ENCODE data around the gene TECRL. TPM values are rescaled to one million over a fixed set of nuclear protein-coding genes. Genes with fewer than 3 reads are reported as not detected.

The TECRL gene
- total RNA-seq, 1 experiment from 2014 or later, result not detected

DNA sequence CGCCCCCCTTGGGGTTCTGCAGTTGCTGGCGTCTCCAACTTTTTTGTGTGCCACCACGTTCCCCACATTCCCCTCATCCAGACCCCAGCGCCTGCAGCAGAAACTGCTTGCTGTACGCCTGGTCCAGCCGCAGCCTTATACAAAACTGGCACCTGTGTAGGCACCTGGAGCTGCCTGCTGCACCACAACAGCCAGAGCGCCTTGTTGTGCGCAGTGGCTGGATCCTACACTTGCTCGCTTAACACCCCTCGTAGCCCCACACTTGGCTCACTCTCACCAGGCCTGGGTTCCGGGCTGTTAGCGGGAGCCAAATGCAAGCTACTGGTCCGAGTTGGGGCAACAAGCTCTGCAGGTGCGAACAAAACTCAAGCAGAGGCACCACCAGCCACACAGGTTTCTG lies 136.8 kb downstream of the TECRL start (continued):
- no peak for TF ChIP-seq SP1 (IDR thresholded peaks at IDR 0.05; ENCODE audit: low read depth)
- TF ChIP-seq EZH2 (IDR thresholded peaks at IDR 0.05), result no peak
- no peak for TF ChIP-seq SIN3A (IDR thresholded peaks at IDR 0.05; ENCODE audit: low read depth)
- TF ChIP-seq, protein P1, sequence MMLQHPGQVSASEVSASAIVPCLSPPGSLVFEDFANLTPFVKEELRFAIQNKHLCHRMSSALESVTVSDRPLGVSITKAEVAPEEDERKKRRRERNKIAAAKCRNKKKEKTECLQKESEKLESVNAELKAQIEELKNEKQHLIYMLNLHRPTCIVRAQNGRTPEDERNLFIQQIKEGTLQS (IDR thresholded peaks at IDR 0.05), result no peak
- TF ChIP-seq JUND (IDR thresholded peaks at IDR 0.05), result no peak
- no peak for TF ChIP-seq ZNF274 (IDR thresholded peaks at IDR 0.05; ENCODE audit: low read depth, low read length)
- TF ChIP-seq SRF (IDR thresholded peaks at IDR 0.05; ENCODE audit: low read depth), result no peak
- TF ChIP-seq RAD21 (IDR thresholded peaks at IDR 0.05; ENCODE audit: low read depth), result no peak
- no peak for TF ChIP-seq EGR1 (IDR thresholded peaks at IDR 0.05; ENCODE audit: low read depth)
- no peak for TF ChIP-seq ELF1 (IDR thresholded peaks at IDR 0.05; ENCODE audit: borderline replicate concordance, low read depth)

DNA sequence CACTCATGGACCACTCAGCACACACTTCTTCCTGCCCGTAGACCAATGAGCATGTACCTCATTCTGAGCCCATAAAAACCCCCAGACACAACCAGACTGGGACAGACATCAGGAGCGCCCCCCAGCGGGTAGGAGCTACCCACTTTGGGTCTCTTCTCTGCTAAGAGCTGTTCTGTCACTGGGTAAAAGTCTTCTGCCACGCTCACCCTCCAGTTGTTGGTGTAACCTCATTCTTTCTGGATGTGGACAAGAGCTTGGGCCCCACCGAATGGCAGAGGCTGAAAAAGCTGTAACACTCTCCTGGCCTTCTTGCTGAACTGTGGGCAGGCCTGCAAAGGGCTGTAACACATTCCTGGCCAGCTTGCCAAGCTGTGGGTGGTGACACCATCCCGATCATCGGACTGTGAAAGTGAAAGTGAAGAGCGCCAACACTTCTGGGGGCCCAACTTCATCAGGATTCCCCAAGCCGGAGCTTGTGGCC lies 137.6 kb downstream of the TECRL start:
- no peaks in the 10 kb centered on the region for H3K4me1 ChIP-seq (ENCODE audit: control insufficient read depth in 1 of 2, insufficient read depth in 2 of 2, low read length in 2 of 2)
- ChIA-PET POLR2A (no interaction called here), CTCF (no interaction called here), RAD21 (ENCODE audit: low non-redundant PET in 1 of 2, low total read pairs in 2 of 2, uncharacterized antibody in 2 of 2, unreplicated experiment in 2 of 2) (no interaction called here)
- no peaks in the 10 kb centered on the region for H4K20me1 ChIP-seq (ENCODE audit: insufficient read depth)
- no peak overlapping the region for H3K4me3 ChIP-seq (replicated peaks in 1 of 2; ENCODE audit: low read depth in 1 of 2, low read length in 2 of 2)
- peaks cover 0 to 7% of the 10 kb centered on the region in 2 experiments; a peak in 1 of 4 replicates for H3K9me3 ChIP-seq (ENCODE audit: control insufficient read depth in 1 of 2, insufficient read depth in 1 of 2, low read depth in 1 of 2, low read length in 2 of 2)
- BruUV-seq (replicated peaks), result no TSS peak
- no peaks in the 10 kb centered on the region for H3K79me2 ChIP-seq (ENCODE audit: insufficient read depth, low read length)
- no peaks in the 10 kb centered on the region for H3K36me3 ChIP-seq (ENCODE audit: control insufficient read depth in 1 of 2, insufficient read depth in 2 of 2, low read length in 2 of 2)
- H3K27ac ChIP-seq (ENCODE audit: low read depth, low read length), result no peak overlapping the region
- DNase-seq (ENCODE audit: low read depth, low spot score) (no peak), ATAC-seq (no peak)
- no peak overlapping the region for H3K4me2 ChIP-seq (ENCODE audit: low read length)
- H3K9ac ChIP-seq (ENCODE audit: low read length), result no peak overlapping the region
- H2AFZ ChIP-seq (ENCODE audit: low read depth, low read length, poor library complexity, severe bottlenecking), result no peak overlapping the region
- no peaks in the 10 kb centered on the region for H3K9me2 ChIP-seq (ENCODE audit: insufficient read depth)
- H3K27me3 ChIP-seq (ENCODE audit: insufficient read depth, low read length), result no peaks in the 10 kb centered on the region
- intact Hi-C loops (cut with micrococcal nuclease), result no loop called here
- TF ChIP-seq, protein P2, sequence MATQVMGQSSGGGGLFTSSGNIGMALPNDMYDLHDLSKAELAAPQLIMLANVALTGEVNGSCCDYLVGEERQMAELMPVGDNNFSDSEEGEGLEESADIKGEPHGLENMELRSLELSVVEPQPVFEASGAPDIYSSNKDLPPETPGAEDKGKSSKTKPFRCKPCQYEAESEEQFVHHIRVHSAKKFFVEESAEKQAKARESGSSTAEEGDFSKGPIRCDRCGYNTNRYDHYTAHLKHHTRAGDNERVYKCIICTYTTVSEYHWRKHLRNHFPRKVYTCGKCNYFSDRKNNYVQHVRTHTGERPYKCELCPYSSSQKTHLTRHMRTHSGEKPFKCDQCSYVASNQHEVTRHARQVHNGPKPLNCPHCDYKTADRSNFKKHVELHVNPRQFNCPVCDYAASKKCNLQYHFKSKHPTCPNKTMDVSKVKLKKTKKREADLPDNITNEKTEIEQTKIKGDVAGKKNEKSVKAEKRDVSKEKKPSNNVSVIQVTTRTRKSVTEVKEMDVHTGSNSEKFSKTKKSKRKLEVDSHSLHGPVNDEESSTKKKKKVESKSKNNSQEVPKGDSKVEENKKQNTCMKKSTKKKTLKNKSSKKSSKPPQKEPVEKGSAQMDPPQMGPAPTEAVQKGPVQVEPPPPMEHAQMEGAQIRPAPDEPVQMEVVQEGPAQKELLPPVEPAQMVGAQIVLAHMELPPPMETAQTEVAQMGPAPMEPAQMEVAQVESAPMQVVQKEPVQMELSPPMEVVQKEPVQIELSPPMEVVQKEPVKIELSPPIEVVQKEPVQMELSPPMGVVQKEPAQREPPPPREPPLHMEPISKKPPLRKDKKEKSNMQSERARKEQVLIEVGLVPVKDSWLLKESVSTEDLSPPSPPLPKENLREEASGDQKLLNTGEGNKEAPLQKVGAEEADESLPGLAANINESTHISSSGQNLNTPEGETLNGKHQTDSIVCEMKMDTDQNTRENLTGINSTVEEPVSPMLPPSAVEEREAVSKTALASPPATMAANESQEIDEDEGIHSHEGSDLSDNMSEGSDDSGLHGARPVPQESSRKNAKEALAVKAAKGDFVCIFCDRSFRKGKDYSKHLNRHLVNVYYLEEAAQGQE (IDR thresholded peaks at IDR 0.05; ENCODE audit: low read depth), result no peak
- TF ChIP-seq, protein P1 (IDR thresholded peaks at IDR 0.05), result no peak
- no peak for TF ChIP-seq JUND (IDR thresholded peaks at IDR 0.05)
- no peak for TF ChIP-seq POLR2A (IDR thresholded peaks at IDR 0.05; ENCODE audit: borderline replicate concordance, extremely low read depth, insufficient read depth, insufficient read length)
- TF ChIP-seq CBX3 (IDR thresholded peaks at IDR 0.05; ENCODE audit: low read depth), result no peak
- TF ChIP-seq, protein P3, sequence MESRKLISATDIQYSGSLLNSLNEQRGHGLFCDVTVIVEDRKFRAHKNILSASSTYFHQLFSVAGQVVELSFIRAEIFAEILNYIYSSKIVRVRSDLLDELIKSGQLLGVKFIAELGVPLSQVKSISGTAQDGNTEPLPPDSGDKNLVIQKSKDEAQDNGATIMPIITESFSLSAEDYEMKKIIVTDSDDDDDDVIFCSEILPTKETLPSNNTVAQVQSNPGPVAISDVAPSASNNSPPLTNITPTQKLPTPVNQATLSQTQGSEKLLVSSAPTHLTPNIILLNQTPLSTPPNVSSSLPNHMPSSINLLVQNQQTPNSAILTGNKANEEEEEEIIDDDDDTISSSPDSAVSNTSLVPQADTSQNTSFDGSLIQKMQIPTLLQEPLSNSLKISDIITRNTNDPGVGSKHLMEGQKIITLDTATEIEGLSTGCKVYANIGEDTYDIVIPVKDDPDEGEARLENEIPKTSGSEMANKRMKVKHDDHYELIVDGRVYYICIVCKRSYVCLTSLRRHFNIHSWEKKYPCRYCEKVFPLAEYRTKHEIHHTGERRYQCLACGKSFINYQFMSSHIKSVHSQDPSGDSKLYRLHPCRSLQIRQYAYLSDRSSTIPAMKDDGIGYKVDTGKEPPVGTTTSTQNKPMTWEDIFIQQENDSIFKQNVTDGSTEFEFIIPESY (IDR thresholded peaks at IDR 0.05; ENCODE audit: extremely low read depth, insufficient replicate concordance, low read length), result no peak
- no peak for TF ChIP-seq POLR2AphosphoS5 (IDR thresholded peaks at IDR 0.05; ENCODE audit: low read depth, low read length)
- TF ChIP-seq TCF7L2 (IDR thresholded peaks at IDR 0.05; ENCODE audit: borderline replicate concordance, extremely low read depth, insufficient read depth, insufficient read length), result no peak
- no peak for TF ChIP-seq FOSL1 (IDR thresholded peaks at IDR 0.05; ENCODE audit: low read depth)
- TF ChIP-seq ZFX (IDR thresholded peaks at IDR 0.05), result no peak
- no peak for TF ChIP-seq ZNF274 (IDR thresholded peaks at IDR 0.05; ENCODE audit: low read depth, low read length)
- TF ChIP-seq, protein P4, sequence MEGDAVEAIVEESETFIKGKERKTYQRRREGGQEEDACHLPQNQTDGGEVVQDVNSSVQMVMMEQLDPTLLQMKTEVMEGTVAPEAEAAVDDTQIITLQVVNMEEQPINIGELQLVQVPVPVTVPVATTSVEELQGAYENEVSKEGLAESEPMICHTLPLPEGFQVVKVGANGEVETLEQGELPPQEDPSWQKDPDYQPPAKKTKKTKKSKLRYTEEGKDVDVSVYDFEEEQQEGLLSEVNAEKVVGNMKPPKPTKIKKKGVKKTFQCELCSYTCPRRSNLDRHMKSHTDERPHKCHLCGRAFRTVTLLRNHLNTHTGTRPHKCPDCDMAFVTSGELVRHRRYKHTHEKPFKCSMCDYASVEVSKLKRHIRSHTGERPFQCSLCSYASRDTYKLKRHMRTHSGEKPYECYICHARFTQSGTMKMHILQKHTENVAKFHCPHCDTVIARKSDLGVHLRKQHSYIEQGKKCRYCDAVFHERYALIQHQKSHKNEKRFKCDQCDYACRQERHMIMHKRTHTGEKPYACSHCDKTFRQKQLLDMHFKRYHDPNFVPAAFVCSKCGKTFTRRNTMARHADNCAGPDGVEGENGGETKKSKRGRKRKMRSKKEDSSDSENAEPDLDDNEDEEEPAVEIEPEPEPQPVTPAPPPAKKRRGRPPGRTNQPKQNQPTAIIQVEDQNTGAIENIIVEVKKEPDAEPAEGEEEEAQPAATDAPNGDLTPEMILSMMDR (IDR thresholded peaks at IDR 0.05 in 2 of 3, conservative IDR thresholded peaks at IDR 0.05 in 1 of 3; ENCODE audit: borderline replicate concordance in 1 of 3, insufficient read depth in 1 of 3, low read depth in 2 of 3, low read length in 2 of 3), result no peak

Data from HCT116 (cell line).